Stomach (tissue), 9 donors: Measurements from ENCODE around the gene SPPL2A. TPM values are rescaled to one million over a fixed set of nuclear protein-coding genes. Genes with fewer than 3 reads are reported as not detected.

Source experiments
- DNase-seq, 2 donors: peaks; one replicate each; pipeline versions ENCODE4 v3.0.0 to v3.0.0-alpha.2; 2013 to 2019
- H3K27ac ChIP-seq, 5 donors: fragments of 200-600 bp in 4 of 5; sonication (generic) in 4 of 5; one replicate each; pipeline ENCODE4 v1.5.1; 2013 to 2019; ENCODE audit warnings: mild to moderate bottlenecking in 1 of 5, moderate library complexity in 1 of 5
- H3K27me3 ChIP-seq, 3 donors: fragments of 200-600 bp; sonication (generic); one replicate each; pipeline ENCODE4 v1.5.1; 2017 to 2019; ENCODE audit warnings: mixed run types in 1 of 3
- H3K36me3 ChIP-seq, 4 donors: fragments of 200-600 bp; sonication (generic); 1 replicate in 3 of 4; 2 replicates in 1 of 4; pipeline ENCODE4 v1.5.1; 2016 to 2019
- H3K4me1 ChIP-seq, 4 donors: fragments of 200-600 bp; sonication (generic); one replicate each; pipeline ENCODE4 v1.5.1; 2016 to 2019
- H3K4me3 ChIP-seq, 4 donors: fragments of 200-600 bp; sonication (generic) in 3 of 4; one replicate each; pipeline ENCODE4 v1.5.1; 2016 to 2019; ENCODE audit warnings: mild to moderate bottlenecking in 1 of 4
- H3K9me3 ChIP-seq, 4 donors: fragments of 200-600 bp; sonication (generic); one replicate each; pipeline ENCODE4 v1.5.1; 2016 to 2019
- EP300 ChIP-seq: sonication (generic); formaldehyde crosslinking; IDR thresholded peaks from one replicate; pipeline ENCODE4 v1.6.1; 2017; ENCODE audit warnings: antibody characterized with exemption
- POLR2A ChIP-seq, 4 donors: fragments of 450-650 bp; IDR thresholded peaks; one replicate each; pipeline ENCODE4 v1.6.1; 2016; ENCODE audit warnings: antibody characterized with exemption in 4 of 4, control low read depth in 2 of 4, mild to moderate bottlenecking in 1 of 4, moderate library complexity in 1 of 4
- POLR2AphosphoS5 ChIP-seq, 3 donors: sonication (generic); formaldehyde crosslinking; IDR thresholded peaks; one replicate each; pipeline ENCODE4 v1.6.1; 2016; ENCODE audit warnings: antibody characterized with exemption in 3 of 3
- WGBS, 5 donors: extraction: QIAGEN DNeasy Blood & Tissue Kit in 3 of 5; methylation state at CpG; one replicate each; pipeline versions ENCODE4 v1.1.5 to v1.1.7; 2013 to 2018; 5-methylcytosine and 5-hydroxymethylcytosine counted together
- intact Hi-C: fragments of 100-400 bp; cut with DNase I; formaldehyde crosslinking; loops from one replicate; pipeline ENCODE4 v1.15.1; 2023; ENCODE audit warnings: low total_unique reads
- polyA plus RNA-seq, 3 donors: library from polyadenylated mRNA; stranded (reverse); fragments of 200-250 nt; gene quantifications; one replicate each; pipeline ENCODE4 v1.2.3, GENCODE V29; 2013
- total RNA-seq, 5 donors: library from RNA; depleted of rRNA; stranded (reverse); fragments of >200 nt; gene quantifications; one replicate each; pipeline versions ENCODE4 v1.1.0 to v1.2.3, GENCODE V29; 2014 to 2016
- TF ChIP-seq, protein P1 (sequence below), 7 experiments: fragments of 450-650 bp in 4 of 7; fragments of 200-600 bp in 3 of 7; sonication (generic) in 3 of 7; IDR thresholded peaks; one replicate each; pipeline ENCODE4 v1.5.1; 2016 to 2019; ENCODE audit warnings: antibody characterized with exemption in 7 of 7, control low read depth in 2 of 7, mild to moderate bottlenecking in 1 of 7
- donor health status: healthy with polysubstance abuse.
- donor health status: Bipolar disorder and iron deficiency.
- donor health status: healthy.

The SPPL2A gene
- total and polyA plus RNA-seq, 8 donors = 18.4 to 234 (median 32.0) TPM

DNA sequence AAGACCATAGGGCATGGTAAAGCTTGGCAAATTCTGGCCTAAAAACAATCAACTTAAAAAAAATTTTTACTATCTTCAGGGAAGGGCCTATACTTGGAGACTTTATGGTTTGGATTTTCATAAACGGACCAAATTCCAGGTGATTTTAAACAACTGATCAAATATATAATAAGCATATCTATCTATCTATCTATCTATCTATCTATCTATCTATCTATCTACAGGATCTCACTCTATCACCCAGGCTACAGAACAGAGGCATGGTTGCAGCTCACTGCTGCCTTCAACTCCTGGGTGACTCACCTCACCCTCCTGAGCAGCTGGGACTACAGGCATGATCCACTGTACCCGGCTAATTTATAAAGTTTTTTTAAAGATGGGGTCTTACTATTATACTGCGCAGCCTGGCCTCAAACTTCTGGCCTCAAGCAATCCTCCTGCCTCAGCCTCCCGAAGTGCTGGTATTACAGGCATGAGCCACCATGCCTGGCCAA lies 6.7 kb downstream of the SPPL2A start:
- Histone ChIP-seq H3K4me3 (no peak overlapping the region), H3K9me3 (no peaks in the 10 kb centered on the region), H3K4me1 (peaks cover 9 to 28% (median 18%) of the 10 kb centered on the region in 4 donors), H3K27me3 (no peaks in the 10 kb centered on the region), H3K27ac (no peak overlapping the region), H3K36me3 (no peaks in the 10 kb centered on the region)
- intact Hi-C loops = no loop called here
- WGBS, 5 donors = 93 to 99% (median 98%) methylated on average over 4 of the region's 4 CpGs
- DNase-seq = no peak
- TF ChIP-seq POLR2A (IDR thresholded peaks at IDR 0.05) (no peak), EP300 (no peak), POLR2AphosphoS5 (IDR thresholded peaks at IDR 0.05) (no peak)
- TF ChIP-seq, protein P1, sequence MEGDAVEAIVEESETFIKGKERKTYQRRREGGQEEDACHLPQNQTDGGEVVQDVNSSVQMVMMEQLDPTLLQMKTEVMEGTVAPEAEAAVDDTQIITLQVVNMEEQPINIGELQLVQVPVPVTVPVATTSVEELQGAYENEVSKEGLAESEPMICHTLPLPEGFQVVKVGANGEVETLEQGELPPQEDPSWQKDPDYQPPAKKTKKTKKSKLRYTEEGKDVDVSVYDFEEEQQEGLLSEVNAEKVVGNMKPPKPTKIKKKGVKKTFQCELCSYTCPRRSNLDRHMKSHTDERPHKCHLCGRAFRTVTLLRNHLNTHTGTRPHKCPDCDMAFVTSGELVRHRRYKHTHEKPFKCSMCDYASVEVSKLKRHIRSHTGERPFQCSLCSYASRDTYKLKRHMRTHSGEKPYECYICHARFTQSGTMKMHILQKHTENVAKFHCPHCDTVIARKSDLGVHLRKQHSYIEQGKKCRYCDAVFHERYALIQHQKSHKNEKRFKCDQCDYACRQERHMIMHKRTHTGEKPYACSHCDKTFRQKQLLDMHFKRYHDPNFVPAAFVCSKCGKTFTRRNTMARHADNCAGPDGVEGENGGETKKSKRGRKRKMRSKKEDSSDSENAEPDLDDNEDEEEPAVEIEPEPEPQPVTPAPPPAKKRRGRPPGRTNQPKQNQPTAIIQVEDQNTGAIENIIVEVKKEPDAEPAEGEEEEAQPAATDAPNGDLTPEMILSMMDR (IDR thresholded peaks at IDR 0.05) = no peak

DNA sequence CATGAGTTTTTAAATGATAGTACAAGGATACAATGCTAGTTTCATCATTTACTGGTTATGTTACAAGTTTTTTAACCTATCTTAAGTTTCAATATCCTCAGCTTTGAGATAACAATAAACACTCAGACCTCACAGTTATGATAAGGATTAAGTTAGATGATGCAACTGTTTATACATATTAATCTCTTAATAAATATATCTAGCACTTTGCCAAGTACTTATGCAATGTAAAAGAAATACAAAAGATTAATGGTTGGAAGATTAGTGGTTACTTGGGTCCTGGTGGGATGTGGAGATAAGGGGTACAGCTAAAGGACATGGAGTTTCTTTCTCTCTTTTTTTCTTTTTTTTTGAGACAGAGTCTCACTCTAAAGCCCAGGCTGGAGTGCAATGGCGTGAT lies 12.0 kb downstream of the SPPL2A start:
- Histone ChIP-seq H3K4me1 (peaks cover 5 to 58% (median 28%) of the 10 kb centered on the region in 4 donors), H3K27ac (no peak overlapping the region), H3K4me3 (no peak overlapping the region), H3K9me3 (no peaks in the 10 kb centered on the region), H3K36me3 (peaks cover 0 to 15% (median 9%) of the 10 kb centered on the region in 4 donors), H3K27me3 (no peaks in the 10 kb centered on the region)
- intact Hi-C loops = no loop called here
- DNase-seq = no peak
- TF ChIP-seq POLR2AphosphoS5 (IDR thresholded peaks at IDR 0.05) (no peak), EP300 (no peak), POLR2A (IDR thresholded peaks at IDR 0.05) (no peak)
- TF ChIP-seq, protein P1 (IDR thresholded peaks at IDR 0.05) = no peak
- 73 to 91% (median 86%) methylated on average over 1 of the region's 1 CpG for WGBS, 5 donors

- TF ChIP-seq, protein P1 (IDR thresholded peaks at IDR 0.05) = no peak
- TF ChIP-seq POLR2A (IDR thresholded peaks at IDR 0.05) = no peak
- TF ChIP-seq EP300 = no peak
- no peak for TF ChIP-seq POLR2AphosphoS5 (IDR thresholded peaks at IDR 0.05)
- H3K27ac ChIP-seq = no peak overlapping the region
- no peak for DNase-seq
- 75 to 90% (median 89%) methylated on average over 2 of the region's 2 CpGs for WGBS, 5 donors
- H3K27me3 ChIP-seq = no peaks in the 10 kb centered on the region
- no peak overlapping the region for H3K4me3 ChIP-seq
- H3K4me1 ChIP-seq = peaks cover 5 to 58% (median 28%) of the 10 kb centered on the region in 4 donors
- H3K36me3 ChIP-seq = peaks cover 10 to 36% (median 27%) of the 10 kb centered on the region in 4 donors
- H3K9me3 ChIP-seq = no peaks in the 10 kb centered on the region
- intact Hi-C loops = no loop called here
Observed at GRCh38 chr15:50751394-50751793, 14.1 kb downstream of the SPPL2A start.

GRCh38 chr15:50750227-50750705 lies 15.2 kb downstream of the SPPL2A start:
- no peak overlapping the region for H3K27ac ChIP-seq
- intact Hi-C loops = no loop called here
- no peaks in the 10 kb centered on the region for H3K9me3 ChIP-seq
- H3K4me3 ChIP-seq = no peak overlapping the region
- H3K36me3 ChIP-seq = peaks cover 16 to 47% (median 38%) of the 10 kb centered on the region in 4 donors
- no peaks in the 10 kb centered on the region for H3K27me3 ChIP-seq
- TF ChIP-seq POLR2A (IDR thresholded peaks at IDR 0.05) (no peak), EP300 (no peak), POLR2AphosphoS5 (IDR thresholded peaks at IDR 0.05) (no peak)
- TF ChIP-seq, protein P1 (IDR thresholded peaks at IDR 0.05) = no peak
- peaks cover 5 to 58% (median 28%) of the 10 kb centered on the region in 4 donors for H3K4me1 ChIP-seq
- DNase-seq = no peak
- 77 to 95% (median 85%) methylated on average over 6 of the region's 6 CpGs for WGBS, 5 donors
